CD8-positive, alpha-beta memory T cell (primary cell): Measurements from ENCODE around the gene RGS9. TPM values are rescaled to one million over a fixed set of nuclear protein-coding genes. Genes with fewer than 3 reads are reported as not detected.
"Not testable (repeated sequence)": the region's sequence is repeated elsewhere in the genome, so short reads cannot be mapped to it uniquely, and the experiment has no call there.

ENCODE experiments used
- CTCF ChIA-PET: fragments of 350-600 bp; sonication (Branson Sonifier 250); formaldehyde crosslinking; loops from one replicate; lab custom pipeline; 2021; ENCODE audit warnings: antibody characterized with exemption; lab: Charles Lee
- POLR2A ChIA-PET: fragments of 350-600 bp; sonication (Branson Sonifier 250); formaldehyde crosslinking; loops from one replicate; lab custom pipeline; 2021; ENCODE audit warnings: antibody characterized with exemption; lab: Charles Lee
- DNase-seq, 5 donors: peaks; one replicate each; pipeline versions ENCODE4 v3.0.0 to v3.0.0-alpha.2; 2020 to 2022; ENCODE audit warnings: mixed read lengths in 1 of 5
- H3K27ac ChIP-seq: one replicate; pipeline ENCODE4 v1.7.0; 2013; ENCODE audit warnings: low read depth, mild to moderate bottlenecking, low read length, moderate library complexity
- H3K27me3 ChIP-seq: 2 replicates; pipeline ENCODE4 v1.7.0; 2013; ENCODE audit warnings: low read length, mild to moderate bottlenecking; ENCODE audit not compliant: insufficient read depth, poor library complexity, severe bottlenecking
- H3K36me3 ChIP-seq: 2 replicates; pipeline ENCODE4 v1.7.0; 2013; ENCODE audit warnings: mild to moderate bottlenecking, low read length, moderate library complexity; ENCODE audit not compliant: insufficient read depth
- H3K4me1 ChIP-seq: 2 replicates; pipeline ENCODE4 v1.7.0; 2013; ENCODE audit warnings: mild to moderate bottlenecking, low read length, moderate library complexity; ENCODE audit not compliant: insufficient read depth
- H3K4me3 ChIP-seq: 2 replicates; pipeline ENCODE4 v1.7.0; 2013; ENCODE audit warnings: mild to moderate bottlenecking, low read length
- H3K9me3 ChIP-seq: 2 replicates; pipeline ENCODE4 v1.7.0; 2013; ENCODE audit warnings: mild to moderate bottlenecking, low read length
- H3K27ac Mint-ChIP-seq, 8 donors: one replicate each; pipeline ENCODE4 v1.8.0; 2020 to 2021; ENCODE audit warnings: mixed read lengths in 8 of 8, mild to moderate bottlenecking in 6 of 8, inconsistent platforms in 3 of 8, moderate library complexity in 3 of 8
- H3K27me3 Mint-ChIP-seq, 2 donors: one replicate each; pipeline ENCODE4 v1.8.0; 2020 to 2021; ENCODE audit warnings: mixed read lengths in 2 of 2, mild to moderate bottlenecking in 1 of 2, moderate library complexity in 1 of 2
- H3K36me3 Mint-ChIP-seq, 3 donors: one replicate each; pipeline ENCODE4 v1.8.0; 2020 to 2021; ENCODE audit warnings: mixed read lengths in 3 of 3, inconsistent platforms in 1 of 3, mild to moderate bottlenecking in 1 of 3
- H3K4me1 Mint-ChIP-seq, 3 donors: one replicate each; pipeline ENCODE4 v1.8.0; 2020 to 2021; ENCODE audit warnings: mixed read lengths in 3 of 3, inconsistent platforms in 1 of 3, mild to moderate bottlenecking in 1 of 3
- H3K4me3 Mint-ChIP-seq, 7 donors: one replicate each; pipeline ENCODE4 v1.8.0; 2020 to 2021; ENCODE audit warnings: mixed read lengths in 7 of 7, mild to moderate bottlenecking in 6 of 7, moderate library complexity in 4 of 7, inconsistent platforms in 2 of 7
- H3K9me3 Mint-ChIP-seq, 5 donors: one replicate each; pipeline ENCODE4 v1.8.0; 2020 to 2022; ENCODE audit warnings: mixed read lengths in 5 of 5, mild to moderate bottlenecking in 3 of 5, moderate library complexity in 2 of 5, inconsistent platforms in 1 of 5
- polyA plus RNA-seq: library from polyadenylated mRNA; unstranded; fragments of 300-500 nt; fragmentation: Illumina TruSeq; gene quantifications from one replicate; pipeline ENCODE4 v1.2.3, GENCODE V29; 2021
- total RNA-seq, 2 experiments: library from RNA; stranded (reverse); gene quantifications; one replicate each; pipeline ENCODE4 v1.2.3, GENCODE V29; 2021

RGS9 gene
- total and polyA plus RNA-seq, 3 experiments from 2014 or later: 1.4 to 8.9 (median 2.6) TPM

DNA sequence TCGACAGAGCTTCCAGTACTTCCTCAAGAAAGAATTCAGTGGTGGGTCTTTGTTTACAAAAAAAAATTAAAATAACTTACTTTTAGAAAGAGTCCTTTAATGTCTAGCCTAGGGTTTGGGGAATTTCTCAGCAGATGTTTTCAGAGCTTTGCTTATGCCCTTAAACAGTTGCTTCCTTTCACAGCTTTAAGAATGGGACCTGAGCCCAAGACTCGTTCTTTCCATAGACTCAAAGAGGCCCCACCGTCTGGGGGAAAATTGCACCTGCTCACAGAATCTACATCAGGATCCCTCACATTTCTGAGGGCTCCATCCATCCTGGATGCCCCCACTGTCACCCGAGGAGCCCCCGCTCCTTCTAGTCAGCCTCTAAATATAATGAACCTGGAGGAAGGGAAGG lies 60.0 kb downstream of the RGS9 start:
- ChIA-PET POLR2A (no interaction called here), CTCF (interaction anchor here (1.3 to 2.4 kb wide), 7 partner anchors 11 to 91 kb away, joined by 3 to 7 read pairs (median 3); partner anchors contain the start of gene RGS9)
- no peak for DNase-seq
- Mint-ChIP-seq H3K27ac (peak overlapping the region in 3 of 8 donors; percentile 42 to 86 (median 73)), H3K4me3 (no peak overlapping the region), H3K36me3 (no peaks in the 10 kb centered on the region), H3K27me3 (peaks cover 0 to 5% of the 10 kb centered on the region in 2 donors), H3K4me1 (peaks cover 5 to 7% (median 6%) of the 10 kb centered on the region in 3 donors), H3K9me3 (no peaks in the 10 kb centered on the region)
- no peaks in the 10 kb centered on the region for H3K4me1 ChIP-seq
- H3K9me3 ChIP-seq: no peaks in the 10 kb centered on the region
- H3K4me3 ChIP-seq: no peak overlapping the region
- no peaks in the 10 kb centered on the region for H3K36me3 ChIP-seq
- no peak overlapping the region for H3K27ac ChIP-seq
- no peaks in the 10 kb centered on the region for H3K27me3 ChIP-seq

DNA sequence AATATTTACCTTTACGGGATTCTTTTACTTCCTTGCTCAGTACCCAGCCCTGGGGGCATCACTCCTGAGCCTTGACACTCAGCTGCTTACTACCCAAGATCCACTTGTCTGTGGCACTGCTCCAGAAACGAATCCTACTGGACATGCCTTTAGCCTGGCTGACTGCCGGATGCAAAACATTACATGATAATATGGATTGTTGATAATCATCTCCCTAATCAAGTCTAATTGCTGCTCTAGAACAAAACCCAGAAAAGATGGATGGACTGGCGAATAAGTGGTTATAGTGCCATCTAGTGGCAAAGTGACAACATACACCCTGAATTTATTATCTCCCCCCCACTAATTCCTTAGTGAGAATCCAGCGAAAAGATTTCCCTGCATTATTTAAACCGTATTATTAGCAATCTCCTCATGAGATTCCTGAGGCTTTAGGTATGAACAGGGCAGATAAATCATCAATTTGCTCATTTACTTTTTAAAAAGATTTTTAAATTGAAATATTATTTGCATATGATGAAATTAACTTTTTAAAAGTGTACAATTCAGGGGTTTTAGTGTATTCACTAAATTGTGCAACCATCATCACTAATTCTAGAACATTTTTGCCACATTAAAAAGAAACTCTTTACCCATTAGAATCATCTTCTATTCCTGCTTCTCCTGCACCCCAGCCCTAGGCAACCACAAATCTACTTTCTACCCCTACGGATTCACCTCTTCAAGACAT lies 61.6 kb downstream of the RGS9 start:
- Histone ChIP-seq H3K27ac (no peak overlapping the region), H3K36me3 (no peaks in the 10 kb centered on the region), H3K4me1 (no peaks in the 10 kb centered on the region), H3K9me3 (no peaks in the 10 kb centered on the region), H3K27me3 (no peaks in the 10 kb centered on the region), H3K4me3 (no peak overlapping the region)
- H3K27ac Mint-ChIP-seq: peak overlapping the region in 4 of 8 donors; percentile 1 to 70 (median 32)
- no peaks in the 10 kb centered on the region for H3K9me3 Mint-ChIP-seq
- CTCF ChIA-PET: interaction anchor here (0.7 to 2.4 kb wide), 10 partner anchors 11 to 142 kb away, joined by 3 to 10 read pairs (median 3); partner anchors contain the start of genes GNA13 and RGS9
- no peaks in the 10 kb centered on the region for H3K36me3 Mint-ChIP-seq
- POLR2A ChIA-PET: no interaction called here
- no peak overlapping the region for H3K4me3 Mint-ChIP-seq
- DNase-seq: peak in 2 of 5 donors; percentile 60 to 65
- H3K4me1 Mint-ChIP-seq: peaks cover 5 to 7% (median 6%) of the 10 kb centered on the region in 3 donors
- H3K27me3 Mint-ChIP-seq: peaks cover 0 to 5% of the 10 kb centered on the region in 2 donors

- no peaks in the 10 kb centered on the region for H3K36me3 Mint-ChIP-seq
- POLR2A ChIA-PET: no interaction called here
- no peak overlapping the region for H3K27ac Mint-ChIP-seq
- Histone ChIP-seq H3K9me3 (no peaks in the 10 kb centered on the region), H3K27me3 (no peaks in the 10 kb centered on the region), H3K4me1 (no peaks in the 10 kb centered on the region), H3K36me3 (no peaks in the 10 kb centered on the region), H3K27ac (no peak overlapping the region), H3K4me3 (no peak overlapping the region)
- peaks cover 0 to 5% of the 10 kb centered on the region in 2 donors for H3K27me3 Mint-ChIP-seq
- DNase-seq: no peak
- CTCF ChIA-PET: no interaction called here
- no peaks in the 10 kb centered on the region for H3K9me3 Mint-ChIP-seq
- peaks cover 5 to 7% (median 6%) of the 10 kb centered on the region in 3 donors for H3K4me1 Mint-ChIP-seq
- H3K4me3 Mint-ChIP-seq: no peak overlapping the region
These were observed 64.2 kb downstream of the RGS9 start for GRCh38 chr17:65201331-65201730.

DNA sequence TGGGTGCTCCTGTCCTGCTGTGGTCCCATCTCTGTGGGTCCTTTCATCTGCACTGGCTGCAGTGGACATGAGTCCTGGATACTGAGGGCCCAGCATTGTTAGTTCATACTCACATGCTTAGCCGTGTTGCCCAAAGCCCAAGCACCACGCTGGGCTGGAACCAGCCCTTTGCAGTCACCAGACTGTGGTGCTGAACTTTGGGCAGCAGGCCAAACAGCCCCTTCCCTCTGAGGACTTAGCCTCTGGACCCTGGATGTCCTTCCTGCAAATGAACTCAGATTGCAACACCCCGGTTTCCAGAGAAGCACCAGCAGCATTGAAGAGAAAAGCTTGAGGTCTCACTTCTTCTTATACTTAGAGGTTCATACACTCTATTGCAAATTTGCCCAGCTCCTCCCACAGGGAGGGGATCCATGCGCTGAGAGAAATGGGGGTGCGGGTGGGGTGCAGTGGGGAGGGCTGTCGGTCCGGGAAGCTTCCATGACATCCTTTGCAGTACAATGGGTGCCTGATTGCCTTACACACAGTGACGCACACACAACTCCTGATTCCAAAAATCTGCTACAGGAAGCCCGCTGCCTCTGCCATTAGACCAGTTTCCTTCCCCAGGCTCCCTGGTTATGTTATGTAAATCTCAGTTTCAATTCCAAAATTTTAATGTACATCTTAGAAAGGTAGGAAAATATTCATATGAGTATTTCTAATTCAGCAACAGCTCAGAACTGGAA lies 65.8 kb downstream of the RGS9 start:
- Mint-ChIP-seq H3K4me3 (no peak overlapping the region), H3K4me1 (peaks cover 5 to 7% (median 6%) of the 10 kb centered on the region in 3 donors), H3K27me3 (peaks cover 0 to 5% of the 10 kb centered on the region in 2 donors), H3K9me3 (no peaks in the 10 kb centered on the region), H3K27ac (no peak overlapping the region), H3K36me3 (no peaks in the 10 kb centered on the region)
- Histone ChIP-seq H3K4me1 (no peaks in the 10 kb centered on the region), H3K9me3 (no peaks in the 10 kb centered on the region), H3K27me3 (no peaks in the 10 kb centered on the region), H3K27ac (no peak overlapping the region), H3K36me3 (no peaks in the 10 kb centered on the region), H3K4me3 (no peak overlapping the region)
- CTCF ChIA-PET: no interaction called here
- POLR2A ChIA-PET: interaction anchor here (0.7 kb wide), 1 partner anchor 90 kb away, joined by 6 read pairs; no protein-coding TSS in a partner anchor
- no peak for DNase-seq

- Mint-ChIP-seq H3K4me3 (no peak overlapping the region), H3K27ac (no peak overlapping the region), H3K36me3 (peaks cover 0 to 6% (median 0%) of the 10 kb centered on the region in 3 donors), H3K4me1 (no peaks in the 10 kb centered on the region), H3K9me3 (no peaks in the 10 kb centered on the region), H3K27me3 (peaks cover 0 to 5% of the 10 kb centered on the region in 2 donors)
- Histone ChIP-seq H3K27ac (no peak overlapping the region), H3K9me3 (no peaks in the 10 kb centered on the region), H3K4me1 (no peaks in the 10 kb centered on the region), H3K27me3 (no peaks in the 10 kb centered on the region), H3K36me3 (no peaks in the 10 kb centered on the region), H3K4me3 (no peak overlapping the region)
- POLR2A ChIA-PET: no interaction called here
- CTCF ChIA-PET: interaction anchor here (0.6 kb wide), 1 partner anchor 91 kb away, joined by 3 read pairs; no protein-coding TSS in a partner anchor
- DNase-seq: no peak
These were observed 66.8 kb downstream of the RGS9 start for GRCh38 chr17:65204001-65204400.

GRCh38 chr17:65205655-65206054 lies 68.5 kb downstream of the RGS9 start:
- no peak overlapping the region for H3K4me3 ChIP-seq
- Mint-ChIP-seq H3K9me3 (no peaks in the 10 kb centered on the region), H3K27ac (no peak overlapping the region), H3K36me3 (peaks cover under 1 to 10% (median 2%) of the 10 kb centered on the region in 3 donors), H3K4me1 (no peaks in the 10 kb centered on the region), H3K4me3 (no peak overlapping the region), H3K27me3 (peaks cover 0 to 5% of the 10 kb centered on the region in 2 donors)
- no peaks in the 10 kb centered on the region for H3K27me3 ChIP-seq
- H3K4me1 ChIP-seq: no peaks in the 10 kb centered on the region
- CTCF ChIA-PET: no interaction called here
- no peak for DNase-seq
- no peak overlapping the region for H3K27ac ChIP-seq
- POLR2A ChIA-PET: no interaction called here
- H3K36me3 ChIP-seq: no peaks in the 10 kb centered on the region
- H3K9me3 ChIP-seq: no peaks in the 10 kb centered on the region

DNA sequence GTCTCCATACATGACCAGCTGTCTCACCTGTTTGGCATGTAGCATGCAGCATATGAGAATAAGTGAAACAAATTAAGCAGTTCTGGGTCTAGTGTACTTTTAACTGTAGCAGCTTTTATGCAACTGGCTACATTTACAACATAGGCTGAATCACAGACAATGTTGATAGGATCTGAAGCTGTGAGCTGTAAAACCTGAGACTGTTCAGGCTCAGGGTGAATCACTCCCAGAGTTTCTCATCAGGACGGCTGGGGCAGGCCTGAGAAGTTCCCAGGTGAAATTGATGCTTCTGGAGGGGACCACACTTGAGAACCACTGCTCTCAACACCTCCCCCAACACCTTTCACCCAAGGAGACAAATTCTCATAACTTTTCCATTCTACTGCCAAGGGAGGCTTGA lies 70.3 kb downstream of the RGS9 start:
- H3K27me3 Mint-ChIP-seq, H3K36me3 ChIP-seq, H3K4me3 Mint-ChIP-seq, CTCF ChIA-PET, H3K27me3 ChIP-seq, H3K27ac ChIP-seq, H3K4me3 ChIP-seq, H3K9me3 Mint-ChIP-seq, H3K9me3 ChIP-seq, DNase-seq, H3K4me1 Mint-ChIP-seq, H3K4me1 ChIP-seq, H3K27ac Mint-ChIP-seq: not testable (repeated sequence)
- peaks cover 2 to 12% (median 12%) of the 10 kb centered on the region in 3 donors for H3K36me3 Mint-ChIP-seq
- POLR2A ChIA-PET: interaction anchor here (0.6 kb wide), 1 partner anchor 107 kb away, joined by 5 read pairs; no protein-coding TSS in a partner anchor

DNA sequence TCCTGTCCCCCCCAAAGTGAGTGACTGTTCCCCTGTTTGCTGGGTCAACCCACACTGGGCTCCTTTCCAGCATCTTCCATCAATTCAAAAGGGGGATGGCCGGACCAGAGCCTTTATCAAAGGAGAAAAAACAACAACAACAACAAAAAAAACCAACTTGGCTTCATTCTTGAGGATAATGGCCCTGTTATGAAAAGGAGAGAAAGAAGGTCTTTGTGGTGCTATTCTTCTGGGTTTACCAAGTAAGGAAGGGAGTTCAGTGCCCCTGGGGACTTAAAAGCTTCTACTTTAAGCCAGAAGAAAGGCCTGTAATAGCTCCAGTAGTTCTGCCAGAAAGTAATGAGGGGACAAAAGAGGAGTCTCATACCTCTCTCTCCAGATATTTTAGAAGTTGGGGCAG lies 71.5 kb downstream of the RGS9 start:
- Histone ChIP-seq H3K4me1 (no peaks in the 10 kb centered on the region), H3K4me3 (no peak overlapping the region), H3K9me3 (no peaks in the 10 kb centered on the region), H3K36me3 (no peaks in the 10 kb centered on the region), H3K27me3 (no peaks in the 10 kb centered on the region), H3K27ac (no peak overlapping the region)
- CTCF ChIA-PET: interaction anchor here (1.8 kb wide), 1 partner anchor 11 kb away, joined by 7 read pairs; no protein-coding TSS in a partner anchor
- POLR2A ChIA-PET: no interaction called here
- H3K27ac Mint-ChIP-seq: no peak overlapping the region
- DNase-seq: no peak
- no peaks in the 10 kb centered on the region for H3K4me1 Mint-ChIP-seq
- H3K27me3 Mint-ChIP-seq: peaks cover 1 to 6% of the 10 kb centered on the region in 2 donors
- no peaks in the 10 kb centered on the region for H3K9me3 Mint-ChIP-seq
- peaks cover 2 to 12% (median 12%) of the 10 kb centered on the region in 3 donors for H3K36me3 Mint-ChIP-seq
- H3K4me3 Mint-ChIP-seq: no peak overlapping the region
